AG04449 (cell line): ENCODE results near the gene DPF3.

ENCODE experiments used
- CTCF ChIA-PET: fragments of 350-600 bp; formaldehyde crosslinking; extraction: SDS; loops from one replicate; lab custom pipeline; 2021; ENCODE audit warnings: antibody characterized with exemption; lab: Yijun Ruan, JAX
- POLR2A ChIA-PET: fragments of 400-600, 350-600 bp; formaldehyde crosslinking; extraction: SDS; loops from one replicate; lab custom pipeline; 2020; ENCODE audit warnings: antibody characterized with exemption, inconsistent platforms; lab: Yijun Ruan, JAX
- DNase-seq: peaks from one replicate; pipeline ENCODE4 v3.0.0-alpha.2; 2010; ENCODE audit warnings: low read depth, low spot score
- H3K4me3 ChIP-seq: 2 replicates; pipeline ENCODE4 v1.5.1; 2011; ENCODE audit warnings: low read depth, mild to moderate bottlenecking, control low read depth, low read length
- TF ChIP-seq, protein P1 (sequence below): IDR thresholded peaks from one replicate; pipeline ENCODE4 v1.5.1; 2011; ENCODE audit warnings: mild to moderate bottlenecking, moderate library complexity, low read length, control low read depth, inconsistent platforms; ENCODE audit not compliant: insufficient read depth; ENCODE audit errors: missing control alignments

Gene DPF3

DNA sequence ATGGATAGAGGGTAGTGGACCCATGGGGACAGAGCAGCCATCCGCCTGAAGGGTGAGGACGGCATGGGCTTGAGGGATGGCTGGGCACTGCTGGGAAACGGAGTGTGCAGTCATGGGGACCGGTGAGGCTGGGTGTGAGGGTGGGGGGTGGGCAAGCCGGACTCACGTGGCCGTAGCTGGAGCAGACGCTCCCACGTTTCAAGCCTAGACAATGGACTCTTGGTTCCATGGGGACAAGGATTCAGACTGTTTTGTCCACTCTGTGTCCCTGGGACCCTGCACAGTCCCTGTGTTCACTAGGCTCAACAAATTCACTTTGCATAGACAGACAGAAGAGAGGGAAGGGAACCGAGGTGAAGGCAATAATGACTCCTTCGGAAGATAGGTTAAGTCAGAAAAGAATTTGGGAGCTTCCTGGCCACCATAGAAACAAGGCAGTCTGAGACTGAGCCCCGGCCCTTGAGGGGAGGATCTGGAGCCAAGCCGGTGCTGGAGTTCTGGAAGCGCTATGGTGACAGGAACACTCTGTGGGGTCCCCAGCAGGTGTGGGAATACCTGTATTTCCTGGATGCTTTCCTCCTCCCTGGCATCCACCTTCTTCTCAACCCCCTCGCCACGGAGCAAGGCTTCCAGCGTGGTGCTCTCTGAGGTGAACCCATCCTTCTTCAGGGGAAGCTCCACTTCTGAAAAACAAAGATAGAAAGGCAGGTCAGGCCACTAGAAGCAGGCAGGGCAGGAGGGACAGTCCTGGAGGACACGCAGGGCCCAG, 162.5 kb downstream of the DPF3 start:
- ChIA-PET POLR2A (no interaction called here), CTCF (interaction anchor here (1.2 to 8.9 kb wide), 4 partner anchors 16 to 216 kb away, joined by 3 to 64 read pairs (median 4); no protein-coding TSS in a partner anchor)
- TF ChIP-seq, protein P1, sequence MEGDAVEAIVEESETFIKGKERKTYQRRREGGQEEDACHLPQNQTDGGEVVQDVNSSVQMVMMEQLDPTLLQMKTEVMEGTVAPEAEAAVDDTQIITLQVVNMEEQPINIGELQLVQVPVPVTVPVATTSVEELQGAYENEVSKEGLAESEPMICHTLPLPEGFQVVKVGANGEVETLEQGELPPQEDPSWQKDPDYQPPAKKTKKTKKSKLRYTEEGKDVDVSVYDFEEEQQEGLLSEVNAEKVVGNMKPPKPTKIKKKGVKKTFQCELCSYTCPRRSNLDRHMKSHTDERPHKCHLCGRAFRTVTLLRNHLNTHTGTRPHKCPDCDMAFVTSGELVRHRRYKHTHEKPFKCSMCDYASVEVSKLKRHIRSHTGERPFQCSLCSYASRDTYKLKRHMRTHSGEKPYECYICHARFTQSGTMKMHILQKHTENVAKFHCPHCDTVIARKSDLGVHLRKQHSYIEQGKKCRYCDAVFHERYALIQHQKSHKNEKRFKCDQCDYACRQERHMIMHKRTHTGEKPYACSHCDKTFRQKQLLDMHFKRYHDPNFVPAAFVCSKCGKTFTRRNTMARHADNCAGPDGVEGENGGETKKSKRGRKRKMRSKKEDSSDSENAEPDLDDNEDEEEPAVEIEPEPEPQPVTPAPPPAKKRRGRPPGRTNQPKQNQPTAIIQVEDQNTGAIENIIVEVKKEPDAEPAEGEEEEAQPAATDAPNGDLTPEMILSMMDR, result no peak
- H3K4me3 ChIP-seq, result no peak overlapping the region
- no peak for DNase-seq

DNA sequence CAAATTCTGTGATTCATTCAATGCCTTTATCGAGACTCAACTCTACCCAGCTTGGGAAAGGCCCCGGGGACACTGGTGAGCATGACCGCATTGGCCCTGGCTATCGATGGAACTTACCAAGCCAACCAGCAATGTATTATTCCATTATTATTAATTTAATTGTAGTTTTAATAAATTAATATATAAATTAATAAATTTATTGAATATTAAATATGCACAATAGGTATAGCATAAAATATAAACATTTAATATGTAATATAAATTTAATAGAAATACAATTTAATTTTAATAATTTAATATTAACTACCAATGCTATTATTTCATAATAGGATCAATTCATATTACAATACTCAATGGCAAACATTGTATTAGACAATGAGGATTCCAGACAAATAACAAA, 163.4 kb downstream of the DPF3 start:
- TF ChIP-seq, protein P1, result no peak
- CTCF ChIA-PET, result no interaction called here

DNA sequence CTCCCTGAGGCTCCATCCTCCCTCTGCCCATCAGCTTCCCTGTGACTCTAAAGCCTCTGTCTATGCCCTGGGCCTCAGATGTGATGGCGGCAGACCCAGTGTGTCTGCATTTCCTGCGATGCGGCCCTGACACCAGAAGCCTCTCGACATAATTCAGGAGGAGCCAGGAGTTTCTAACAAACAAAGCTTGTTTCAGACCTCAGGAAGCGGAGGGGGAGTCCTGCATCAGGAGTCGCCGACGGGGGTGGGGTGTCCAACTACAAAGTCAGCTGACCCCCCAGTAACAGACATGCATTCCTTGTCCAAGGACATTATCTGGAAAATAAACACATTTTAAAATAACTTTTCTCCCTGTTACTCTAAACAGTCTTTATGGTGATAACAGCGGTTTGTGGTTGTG, 167.5 kb downstream of the DPF3 start:
- TF ChIP-seq, protein P1, result no peak
- no peak for DNase-seq
- ChIA-PET POLR2A (no interaction called here), CTCF (no interaction called here)
- no peak overlapping the region for H3K4me3 ChIP-seq

More for the DNA sequence above, 163.4 kb downstream of the DPF3 start:
- POLR2A ChIA-PET, result no interaction called here
- no peak for DNase-seq
- no peak overlapping the region for H3K4me3 ChIP-seq

DNA sequence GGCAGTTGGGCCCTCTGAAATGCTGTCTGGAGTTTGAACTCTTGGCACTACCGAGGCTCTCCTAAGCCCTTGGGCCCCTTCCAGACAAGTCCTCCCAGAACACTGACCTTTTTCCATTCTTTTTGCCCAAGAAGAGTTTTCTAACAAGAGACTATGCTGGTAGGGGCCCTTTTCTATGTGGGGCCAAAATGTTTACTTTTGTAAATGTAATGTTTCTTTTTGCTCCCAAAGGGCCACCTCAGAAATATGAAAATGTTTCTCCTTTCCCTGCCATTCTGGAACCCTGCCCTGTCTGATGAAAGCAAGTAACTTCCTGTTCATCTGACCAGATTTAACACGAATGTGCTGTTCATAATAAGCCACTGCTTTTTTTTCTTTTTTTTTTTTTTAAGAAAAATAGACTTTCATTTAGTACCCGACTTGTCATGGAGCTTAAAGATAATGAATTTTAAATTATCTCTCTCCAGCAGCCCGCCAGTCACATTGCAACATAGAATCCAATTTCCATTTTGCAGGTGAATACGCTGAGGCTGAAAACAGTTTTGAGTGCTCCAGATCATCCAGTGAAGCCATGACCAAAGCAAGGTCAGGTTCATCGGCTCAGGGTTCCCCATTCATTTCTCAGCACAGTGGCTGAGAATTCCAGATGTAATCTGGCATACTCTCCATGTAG, 169.9 kb downstream of the DPF3 start:
- H3K4me3 ChIP-seq, result no peak overlapping the region
- TF ChIP-seq, protein P1, result no peak
- CTCF ChIA-PET, result interaction anchor here (0.9 to 1.1 kb wide), 3 partner anchors 13 to 209 kb away, joined by 3 to 6 read pairs (median 3); no protein-coding TSS in a partner anchor
- POLR2A ChIA-PET, result no interaction called here
- no peak for DNase-seq

DNA sequence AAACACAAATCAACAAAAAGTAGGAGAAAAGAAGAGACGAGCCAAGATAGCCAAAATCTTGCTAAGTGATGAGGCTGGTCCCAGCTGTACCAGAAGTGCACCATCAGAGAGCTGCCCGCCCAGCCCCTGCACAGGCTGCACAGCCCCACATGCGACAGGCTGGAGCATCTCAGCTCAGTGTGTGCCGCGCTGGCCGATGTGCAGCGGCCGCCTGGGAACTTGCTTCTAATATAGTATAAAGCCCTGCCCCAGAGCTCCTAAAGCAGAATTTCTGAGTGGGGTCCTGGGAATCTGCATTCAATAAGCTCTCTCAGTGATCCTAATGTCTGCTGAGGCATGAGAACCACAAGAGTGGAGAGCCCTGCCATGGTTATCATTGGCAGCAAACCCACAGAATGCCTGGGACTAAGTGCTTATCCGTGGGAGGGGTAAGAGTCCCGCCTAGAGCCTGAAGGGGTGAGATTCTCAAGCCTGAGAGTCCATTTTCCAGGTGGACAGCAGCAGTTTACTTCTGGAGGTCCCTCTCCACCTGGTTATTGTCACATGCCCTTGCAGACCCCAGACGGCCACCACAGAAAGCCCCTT, 171.6 kb downstream of the DPF3 start:
- CTCF ChIA-PET, result no interaction called here
- H3K4me3 ChIP-seq, result no peak overlapping the region
- no peak for DNase-seq
- TF ChIP-seq, protein P1, result no peak
- POLR2A ChIA-PET, result no interaction called here

DNA sequence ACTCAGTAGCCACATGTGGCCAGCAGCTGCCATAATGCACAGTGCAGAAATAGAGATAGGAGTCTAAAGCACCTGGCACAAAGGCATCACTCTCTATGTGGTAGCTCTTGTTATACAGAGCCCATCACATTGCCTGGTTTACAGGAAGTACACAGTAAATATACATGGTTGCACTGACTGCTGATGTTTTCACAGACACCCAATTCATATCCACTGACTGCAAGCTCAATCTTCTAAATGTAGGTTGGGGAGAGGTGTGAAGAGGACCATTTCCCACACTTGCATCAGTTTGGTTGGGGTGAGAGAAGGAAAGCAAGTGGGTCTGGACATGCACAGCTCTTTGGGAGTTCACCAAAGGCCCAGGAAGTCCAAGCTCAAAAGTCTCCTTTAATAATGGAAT, 172.8 kb downstream of the DPF3 start:
- no peak overlapping the region for H3K4me3 ChIP-seq
- no peak for DNase-seq
- ChIA-PET POLR2A (no interaction called here), CTCF (interaction anchor here (0.6 to 2.4 kb wide), 5 partner anchors 11 to 227 kb away, joined by 3 to 9 read pairs (median 4); partner anchors contain the start of gene DPF3)
- TF ChIP-seq, protein P1, result no peak
